Measurements from ENCODE around the gene LARP7.

- no peak for TF ChIP-seq ASH2L (IDR thresholded peaks at IDR 0.05; ENCODE audit: low read length)
- TF ChIP-seq EZH2 (IDR thresholded peaks at IDR 0.05; ENCODE audit: low read depth, low read length, severe bottlenecking) = no peak
- TF ChIP-seq POLR2A (IDR thresholded peaks at IDR 0.05; ENCODE audit: control extremely low read depth in 1 of 2, low read depth in 2 of 2, low read length in 2 of 2) = no peak
- no peak for TF ChIP-seq CBX5 (IDR thresholded peaks at IDR 0.05; ENCODE audit: low read depth, low read length)
- no peak for TF ChIP-seq GABPA (IDR thresholded peaks at IDR 0.05; ENCODE audit: borderline replicate concordance, insufficient read depth, low read length)
- TF ChIP-seq CTCF (IDR thresholded peaks at IDR 0.05; ENCODE audit: control extremely low read depth in 1 of 3, insufficient read depth in 1 of 3, low read depth in 1 of 3, low read length in 3 of 3) = no peak
- no peak for TF ChIP-seq POLR2AphosphoS5 (IDR thresholded peaks at IDR 0.05; ENCODE audit: low read depth, low read length)
- no peak for TF ChIP-seq TAF1 (IDR thresholded peaks at IDR 0.05; ENCODE audit: low read depth, low read length)
- no peak for TF ChIP-seq JUND (IDR thresholded peaks at IDR 0.05; ENCODE audit: low read length)
- TF ChIP-seq E2F6 (IDR thresholded peaks at IDR 0.05) = no peak
- no peak for TF ChIP-seq YY1 (IDR thresholded peaks at IDR 0.05; ENCODE audit: low read depth, low read length)
- no peak for TF ChIP-seq SP1 (IDR thresholded peaks at IDR 0.05; ENCODE audit: low read depth, low read length)
- no peak for TF ChIP-seq CHD2 (IDR thresholded peaks at IDR 0.05; ENCODE audit: low read length)
- no peak for TF ChIP-seq FOSL1 (IDR thresholded peaks at IDR 0.05; ENCODE audit: insufficient read depth, low read depth, low read length)
Observed at GRCh38 chr4:112677519-112678091, 40.7 kb downstream of the LARP7 start.

All from H1 (cell line).